ENCODE data around the gene PIM1.

Gene PIM1

GRCh38 chr6:37137201-37138090, 32.5 kb upstream of the PIM1 start:
- no peak for DNase-seq (ENCODE audit: low read depth in 2 of 2, low spot score in 1 of 2)

- DNase-seq (ENCODE audit: low read depth in 2 of 2, low spot score in 1 of 2) = no peak
Observed at GRCh38 chr6:37138856-37139229, 31.1 kb upstream of the PIM1 start.

- no peak for DNase-seq (ENCODE audit: low read depth in 2 of 2, low spot score in 1 of 2)
Observed at GRCh38 chr6:37139230-37139962, 30.6 kb upstream of the PIM1 start.

- DNase-seq (ENCODE audit: low read depth in 2 of 2, low spot score in 1 of 2) = no peak
Observed at GRCh38 chr6:37140145-37140544, 29.8 kb upstream of the PIM1 start.

- DNase-seq (ENCODE audit: low read depth in 2 of 2, low spot score in 1 of 2) = no peak
Observed at GRCh38 chr6:37141281-37142049, 28.5 kb upstream of the PIM1 start.

GRCh38 chr6:37142050-37142614, 27.8 kb upstream of the PIM1 start:
- no peak for DNase-seq (ENCODE audit: low read depth in 2 of 2, low spot score in 1 of 2)

GRCh38 chr6:37143585-37143984, 26.4 kb upstream of the PIM1 start:
- DNase-seq (ENCODE audit: low read depth in 2 of 2, low spot score in 1 of 2) = no peak

GRCh38 chr6:37145443-37145842, 24.5 kb upstream of the PIM1 start:
- no peak for DNase-seq (ENCODE audit: low read depth in 2 of 2, low spot score in 1 of 2)

GRCh38 chr6:37146735-37147157, 23.2 kb upstream of the PIM1 start:
- DNase-seq (ENCODE audit: low read depth in 2 of 2, low spot score in 1 of 2) = no peak

- no peak for DNase-seq (ENCODE audit: low read depth in 2 of 2, low spot score in 1 of 2)
Observed at GRCh38 chr6:37149745-37150144, 20.2 kb upstream of the PIM1 start.

- DNase-seq (ENCODE audit: low read depth in 2 of 2, low spot score in 1 of 2) = no peak
Observed at GRCh38 chr6:37150314-37150713, 19.6 kb upstream of the PIM1 start.

- DNase-seq (ENCODE audit: low read depth in 2 of 2, low spot score in 1 of 2) = peak in 1 of 2 donors; percentile 24
Observed at GRCh38 chr6:37155394-37156312, 14.3 kb upstream of the PIM1 start.

- DNase-seq (ENCODE audit: low read depth in 2 of 2, low spot score in 1 of 2) = no peak
Observed at GRCh38 chr6:37158508-37158907, 11.4 kb upstream of the PIM1 start.

GRCh38 chr6:37160922-37161778, 8.8 kb upstream of the PIM1 start:
- no peak for DNase-seq (ENCODE audit: low read depth in 2 of 2, low spot score in 1 of 2)

GRCh38 chr6:37162740-37163139, 7.2 kb upstream of the PIM1 start:
- DNase-seq (ENCODE audit: low read depth in 2 of 2, low spot score in 1 of 2) = no peak

GRCh38 chr6:37168163-37168758, 1.7 kb upstream of the PIM1 start:
- DNase-seq (ENCODE audit: low read depth in 2 of 2, low spot score in 1 of 2) = no peak

- DNase-seq (ENCODE audit: low read depth in 2 of 2, low spot score in 1 of 2) = peak in 1 of 2 donors; percentile 74
Observed at GRCh38 chr6:37168811-37169495, 999 bp upstream of the PIM1 start.
